Tibial nerve (tissue), 4 donors: ENCODE measurements around the gene TEX2. TPM values are rescaled to one million over a fixed set of nuclear protein-coding genes. Genes with fewer than 3 reads are reported as not detected.
"Not testable (repeated sequence)": the region's sequence is repeated elsewhere in the genome, so short reads cannot be mapped to it uniquely, and the experiment has no call there.

ENCODE experiments used
- DNase-seq, 2 donors: peaks; one replicate each; pipeline ENCODE4 v3.0.0-alpha.2; 2019; ENCODE audit warnings: low spot score in 2 of 2
- H3K27ac ChIP-seq, 4 donors: fragments of 200-600 bp; sonication (generic) in 3 of 4; one replicate each; pipeline ENCODE4 v1.5.1; 2017 to 2019; ENCODE audit warnings: mild to moderate bottlenecking in 1 of 4
- H3K27me3 ChIP-seq, 2 donors: fragments of 200-600 bp; sonication (generic) in 1 of 2; one replicate each; pipeline versions ENCODE4 v1.5.1 to v1.6.0; 2017 to 2019
- H3K36me3 ChIP-seq, 3 donors: fragments of 200-600 bp; sonication (generic); one replicate each; pipeline ENCODE4 v1.5.1; 2018 to 2019
- H3K4me1 ChIP-seq, 4 donors: fragments of 200-600 bp; sonication (generic) in 3 of 4; one replicate each; pipeline ENCODE4 v1.5.1; 2017 to 2019
- H3K4me3 ChIP-seq, 4 donors: fragments of 200-600 bp; sonication (generic) in 3 of 4; one replicate each; pipeline ENCODE4 v1.5.1; 2017 to 2019; ENCODE audit warnings: mild to moderate bottlenecking in 1 of 4, moderate library complexity in 1 of 4
- H3K9me3 ChIP-seq, 4 donors: fragments of 200-600 bp; sonication (generic) in 3 of 4; one replicate each; pipeline ENCODE4 v1.5.1; 2017 to 2019
- EP300 ChIP-seq, 2 donors: sonication (generic); formaldehyde crosslinking; IDR thresholded peaks; one replicate each; pipeline ENCODE4 v1.6.1; 2017; ENCODE audit warnings: antibody characterized with exemption in 2 of 2, mild to moderate bottlenecking in 1 of 2
- POLR2A ChIP-seq, 2 donors: fragments of 450-650 bp; IDR thresholded peaks; one replicate each; pipeline ENCODE4 v1.6.1; 2017; ENCODE audit warnings: antibody characterized with exemption in 2 of 2, mild to moderate bottlenecking in 2 of 2, moderate library complexity in 2 of 2
- WGBS, 2 donors: methylation state at CpG; one replicate each; pipeline ENCODE4 v1.1.5; 2018; 5-methylcytosine and 5-hydroxymethylcytosine counted together
- total RNA-seq, 4 donors: library from RNA; depleted of rRNA; stranded (reverse); fragments of >200 nt; gene quantifications; one replicate each; pipeline ENCODE4 v1.1.0, GENCODE V29; 2016
- TF ChIP-seq, protein P1 (sequence below), 5 experiments: fragments of 200-600 bp in 3 of 5; fragments of 450-650 bp in 2 of 5; sonication (generic) in 3 of 5; IDR thresholded peaks; one replicate each; pipeline ENCODE4 v1.5.1; 2016 to 2019; ENCODE audit warnings: antibody characterized with exemption in 5 of 5, mild to moderate bottlenecking in 3 of 5, moderate library complexity in 2 of 5

TEX2 gene
- total RNA-seq, 4 donors from 2014 or later, result 32.6 to 110 (median 59.7) TPM

DNA sequence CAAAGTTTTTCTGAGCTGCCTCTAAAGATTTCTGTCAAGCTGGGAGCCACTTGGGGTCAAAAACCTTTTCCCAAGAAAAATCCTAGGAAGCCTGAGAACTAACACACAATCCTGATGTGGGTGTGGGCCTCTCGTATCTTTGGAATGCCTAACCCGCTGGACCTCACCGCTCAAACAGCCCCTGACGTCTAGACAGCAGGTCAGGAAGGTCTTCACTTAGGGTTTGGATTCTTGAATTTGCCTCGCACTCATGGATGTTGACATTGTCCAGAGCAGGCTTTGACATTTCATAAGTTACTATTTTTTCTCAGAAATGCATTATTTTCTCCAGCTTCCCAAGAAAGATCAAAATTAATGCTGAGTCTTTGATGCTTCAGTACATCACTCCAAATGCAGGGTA, 18.9 kb downstream of the TEX2 start:
- 40 to 58% methylated on average over 5 of the region's 5 CpGs for WGBS, 2 donors

GRCh38 chr17:64243340-64243739, 19.7 kb downstream of the TEX2 start:
- Histone ChIP-seq H3K27me3 (no peaks in the 10 kb centered on the region), H3K36me3 (no peaks in the 10 kb centered on the region), H3K27ac (no peak overlapping the region), H3K9me3 (no peaks in the 10 kb centered on the region), H3K4me3 (no peak overlapping the region), H3K4me1 (peaks cover 0 to 26% (median 10%) of the 10 kb centered on the region in 4 donors)
- 91 to 94% methylated on average over 2 of the region's 2 CpGs for WGBS, 2 donors
- TF ChIP-seq, protein P1, sequence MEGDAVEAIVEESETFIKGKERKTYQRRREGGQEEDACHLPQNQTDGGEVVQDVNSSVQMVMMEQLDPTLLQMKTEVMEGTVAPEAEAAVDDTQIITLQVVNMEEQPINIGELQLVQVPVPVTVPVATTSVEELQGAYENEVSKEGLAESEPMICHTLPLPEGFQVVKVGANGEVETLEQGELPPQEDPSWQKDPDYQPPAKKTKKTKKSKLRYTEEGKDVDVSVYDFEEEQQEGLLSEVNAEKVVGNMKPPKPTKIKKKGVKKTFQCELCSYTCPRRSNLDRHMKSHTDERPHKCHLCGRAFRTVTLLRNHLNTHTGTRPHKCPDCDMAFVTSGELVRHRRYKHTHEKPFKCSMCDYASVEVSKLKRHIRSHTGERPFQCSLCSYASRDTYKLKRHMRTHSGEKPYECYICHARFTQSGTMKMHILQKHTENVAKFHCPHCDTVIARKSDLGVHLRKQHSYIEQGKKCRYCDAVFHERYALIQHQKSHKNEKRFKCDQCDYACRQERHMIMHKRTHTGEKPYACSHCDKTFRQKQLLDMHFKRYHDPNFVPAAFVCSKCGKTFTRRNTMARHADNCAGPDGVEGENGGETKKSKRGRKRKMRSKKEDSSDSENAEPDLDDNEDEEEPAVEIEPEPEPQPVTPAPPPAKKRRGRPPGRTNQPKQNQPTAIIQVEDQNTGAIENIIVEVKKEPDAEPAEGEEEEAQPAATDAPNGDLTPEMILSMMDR (IDR thresholded peaks at IDR 0.05), result no peak
- no peak for TF ChIP-seq POLR2A (IDR thresholded peaks at IDR 0.05)
- no peak for TF ChIP-seq EP300 (IDR thresholded peaks at IDR 0.05)
- no peak for DNase-seq

More for the DNA sequence above, 18.9 kb downstream of the TEX2 start:
- H3K4me1 ChIP-seq, result peaks cover 0 to 27% (median 11%) of the 10 kb centered on the region in 4 donors
- no peak for DNase-seq
- H3K9me3 ChIP-seq, result no peaks in the 10 kb centered on the region
- no peak for TF ChIP-seq EP300 (IDR thresholded peaks at IDR 0.05)
- no peak for TF ChIP-seq POLR2A (IDR thresholded peaks at IDR 0.05)
- TF ChIP-seq, protein P1 (IDR thresholded peaks at IDR 0.05), result no peak
- H3K4me3 ChIP-seq, result no peak overlapping the region
- no peaks in the 10 kb centered on the region for H3K27me3 ChIP-seq
- H3K27ac ChIP-seq, result peak overlapping the region in 1 of 4 donors; percentile 2
- H3K36me3 ChIP-seq, result no peaks in the 10 kb centered on the region

DNA sequence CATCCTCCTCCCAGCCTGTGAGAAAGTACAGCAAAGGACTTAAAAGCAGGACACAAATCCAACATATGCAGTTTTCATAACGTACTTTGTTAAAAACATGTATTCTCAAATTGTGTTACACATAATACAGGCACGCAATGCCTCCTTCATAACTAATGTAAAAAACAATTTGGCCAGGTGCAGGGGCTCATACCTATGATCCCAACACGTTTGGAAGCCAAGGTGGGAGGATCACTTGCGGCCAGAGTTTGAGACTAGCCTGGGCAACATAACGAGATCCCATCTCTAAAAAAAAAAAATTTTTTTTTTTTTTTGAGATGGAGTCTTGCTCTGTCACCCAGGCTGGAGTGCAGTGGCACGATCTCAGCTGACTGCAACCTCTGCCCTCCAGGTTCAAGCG, 20.4 kb downstream of the TEX2 start:
- DNase-seq, result no peak
- 97% methylated on average over 7 of the region's 7 CpGs for WGBS, 2 donors
- no peaks in the 10 kb centered on the region for H3K27me3 ChIP-seq
- H3K4me3 ChIP-seq, result no peak overlapping the region
- TF ChIP-seq EP300 (IDR thresholded peaks at IDR 0.05) (no peak), POLR2A (IDR thresholded peaks at IDR 0.05) (no peak)
- TF ChIP-seq, protein P1 (IDR thresholded peaks at IDR 0.05), result no peak
- H3K9me3 ChIP-seq, result no peaks in the 10 kb centered on the region
- H3K4me1 ChIP-seq, result peaks cover 0 to 26% (median 10%) of the 10 kb centered on the region in 4 donors
- H3K27ac ChIP-seq, result no peak overlapping the region
- no peaks in the 10 kb centered on the region for H3K36me3 ChIP-seq

GRCh38 chr17:64240741-64241347, 22.2 kb downstream of the TEX2 start:
- H3K9me3 ChIP-seq, result no peaks in the 10 kb centered on the region
- H3K4me1 ChIP-seq, result peaks cover 0 to 26% (median 10%) of the 10 kb centered on the region in 4 donors
- DNase-seq, result peak in 1 of 2 donors; percentile 49
- 21 to 25% methylated on average over 8 of the region's 8 CpGs for WGBS, 2 donors
- no peak overlapping the region for H3K4me3 ChIP-seq
- no peaks in the 10 kb centered on the region for H3K36me3 ChIP-seq
- H3K27me3 ChIP-seq, result no peaks in the 10 kb centered on the region
- TF ChIP-seq, protein P1 (IDR thresholded peaks at IDR 0.05), result no peak
- TF ChIP-seq EP300 (IDR thresholded peaks at IDR 0.05), result peak in 1 of 2 donors; percentile 30
- peak overlapping the region in 3 of 4 donors; percentile 27 to 69 (median 64) for H3K27ac ChIP-seq

GRCh38 chr17:64240261-64240740, 22.8 kb downstream of the TEX2 start:
- no peak for DNase-seq
- Histone ChIP-seq H3K4me3 (no peak overlapping the region), H3K4me1 (peaks cover 0 to 26% (median 10%) of the 10 kb centered on the region in 4 donors), H3K9me3 (no peaks in the 10 kb centered on the region), H3K27me3 (no peaks in the 10 kb centered on the region), H3K36me3 (no peaks in the 10 kb centered on the region), H3K27ac (peak overlapping the region in 3 of 4 donors; percentile 27 to 69 (median 64))
- 31 to 44% methylated on average over 5 of the region's 5 CpGs for WGBS, 2 donors
- TF ChIP-seq EP300 (IDR thresholded peaks at IDR 0.05), result no peak
- no peak for TF ChIP-seq POLR2A (IDR thresholded peaks at IDR 0.05)
- TF ChIP-seq, protein P1 (IDR thresholded peaks at IDR 0.05), result no peak

DNA sequence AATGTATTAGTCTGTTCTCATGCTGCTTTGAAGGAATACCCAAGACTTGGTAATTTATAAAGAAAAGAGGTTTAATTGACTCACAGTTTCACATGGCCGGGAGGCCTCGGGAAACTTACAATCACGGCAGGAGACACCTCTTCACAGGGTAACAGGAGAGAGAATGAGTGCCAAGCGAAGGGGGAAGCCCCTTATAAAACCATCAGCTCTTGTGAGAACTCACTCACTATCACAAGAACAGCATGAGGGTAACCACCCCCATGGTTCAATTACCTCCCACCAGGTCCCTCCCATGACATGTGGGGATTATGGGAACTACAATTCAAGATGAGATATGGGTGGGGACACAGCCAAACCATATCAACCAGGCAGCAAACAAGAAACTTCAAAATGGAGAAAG, 24.6 kb downstream of the TEX2 start:
- H3K4me1 ChIP-seq, result peaks cover 0 to 19% (median 10%) of the 10 kb centered on the region in 4 donors
- not testable (repeated sequence) for H3K27ac ChIP-seq, H3K9me3 ChIP-seq, H3K27me3 ChIP-seq, DNase-seq, H3K36me3 ChIP-seq, H3K4me3 ChIP-seq
- 74 to 85% methylated on average over 4 of the region's 4 CpGs for WGBS, 2 donors
